Neuronal stem cell (in vitro differentiated cells): ENCODE data around the gene GPSM1.

Experiments used
- DNase-seq: peaks from one replicate; pipeline ENCODE4 v3.0.0-alpha.2; 2013; ENCODE audit warnings: low spot score
- H2AFZ ChIP-seq: one replicate; pipeline ENCODE4 v1.6.1; 2013; ENCODE audit warnings: mild to moderate bottlenecking, low read length, inconsistent platforms
- H2AK5ac ChIP-seq: 2 replicates; pipeline ENCODE4 v1.6.1; 2013; ENCODE audit warnings: low read depth, mild to moderate bottlenecking, inconsistent platforms, low read length, moderate library complexity, mixed read lengths
- H2BK120ac ChIP-seq: 2 replicates; pipeline ENCODE4 v1.6.1; 2013; ENCODE audit warnings: low read depth, mild to moderate bottlenecking, inconsistent platforms, low read length, moderate library complexity, mixed read lengths
- H2BK12ac ChIP-seq: one replicate; pipeline ENCODE4 v1.6.1; 2013; ENCODE audit warnings: low read length, inconsistent platforms
- H2BK15ac ChIP-seq: 2 replicates; pipeline ENCODE4 v1.6.1; 2013; ENCODE audit warnings: mild to moderate bottlenecking, low read length, inconsistent platforms, mixed read lengths
- H2BK5ac ChIP-seq: one replicate; pipeline ENCODE4 v1.6.1; 2013; ENCODE audit warnings: inconsistent platforms, mild to moderate bottlenecking, low read length, moderate library complexity
- H3K14ac ChIP-seq: one replicate; pipeline ENCODE4 v1.6.1; 2013; ENCODE audit warnings: low read length, inconsistent platforms
- H3K18ac ChIP-seq: 2 replicates; pipeline ENCODE4 v1.6.1; 2013; ENCODE audit warnings: low read length, inconsistent platforms
- H3K23ac ChIP-seq: 2 replicates; pipeline ENCODE4 v1.6.1; 2013; ENCODE audit warnings: low read depth, mild to moderate bottlenecking, mixed read lengths, low read length, inconsistent platforms; ENCODE audit not compliant: poor library complexity
- H3K27ac ChIP-seq: replicated peaks from 3 replicates; pipeline ENCODE4 v1.5.1; 2013; ENCODE audit warnings: low read length, inconsistent platforms
- H3K27me3 ChIP-seq, 3 experiments: 2 replicates each; pipeline ENCODE4 v1.6.1; 2013; ENCODE audit warnings: low read length in 3 of 3, mild to moderate bottlenecking in 2 of 3, inconsistent platforms in 1 of 3, low read depth in 1 of 3, mixed read lengths in 1 of 3, moderate library complexity in 1 of 3; ENCODE audit not compliant: control insufficient read depth in 3 of 3, insufficient read depth in 3 of 3
- H3K36me3 ChIP-seq, 2 donors: replicated peaks in 1 of 2; 2 replicates each; pipeline ENCODE4 v1.6.1; 2013; ENCODE audit warnings: low read length in 2 of 2; ENCODE audit not compliant: control insufficient read depth in 2 of 2, insufficient read depth in 2 of 2
- H3K4ac ChIP-seq: 2 replicates; pipeline ENCODE4 v1.6.1; 2013; ENCODE audit warnings: inconsistent platforms, mild to moderate bottlenecking, low read length, moderate library complexity
- H3K4me1 ChIP-seq, 2 donors: 1 replicate in 1 of 2; 2 replicates in 1 of 2; pipeline ENCODE4 v1.6.1; 2013; ENCODE audit warnings: low read length in 2 of 2, low read depth in 1 of 2; ENCODE audit not compliant: control insufficient read depth in 2 of 2, insufficient read depth in 1 of 2
- H3K4me2 ChIP-seq: one replicate; pipeline ENCODE4 v1.6.1; 2013; ENCODE audit warnings: mild to moderate bottlenecking, low read length, inconsistent platforms; ENCODE audit not compliant: insufficient read depth, poor library complexity, severe bottlenecking
- H3K4me3 ChIP-seq, 2 donors: 2 replicates each; pipeline ENCODE4 v1.5.1; 2013; ENCODE audit warnings: low read length in 2 of 2, mild to moderate bottlenecking in 2 of 2, inconsistent platforms in 1 of 2, moderate library complexity in 1 of 2
- H3K79me1 ChIP-seq: one replicate; pipeline ENCODE4 v1.6.1; 2013; ENCODE audit warnings: low read depth, mild to moderate bottlenecking, inconsistent platforms, low read length, moderate library complexity
- H3K9ac ChIP-seq: one replicate; pipeline ENCODE4 v1.6.1; 2013; ENCODE audit warnings: mild to moderate bottlenecking, low read depth, low read length, inconsistent platforms; ENCODE audit not compliant: poor library complexity
- H3K9me3 ChIP-seq, 2 donors: replicated peaks in 1 of 2; 2 replicates each; pipeline versions ENCODE3 to v1.6.1; 2013; ENCODE audit warnings: low read length in 2 of 2, mild to moderate bottlenecking in 2 of 2, inconsistent platforms in 1 of 2, low read depth in 1 of 2, mixed read lengths in 1 of 2, moderate library complexity in 1 of 2; ENCODE audit not compliant: control insufficient read depth in 2 of 2, insufficient read depth in 1 of 2
- H4K8ac ChIP-seq: one replicate; pipeline ENCODE4 v1.6.1; 2013; ENCODE audit warnings: low read depth, mild to moderate bottlenecking, inconsistent platforms, low read length, moderate library complexity
- H4K91ac ChIP-seq: one replicate; pipeline ENCODE4 v1.6.1; 2013; ENCODE audit warnings: low read length, low read depth, mild to moderate bottlenecking, inconsistent platforms; ENCODE audit not compliant: poor library complexity
- WGBS, 2 donors: extraction: QIAGEN DNeasy Blood & Tissue Kit; methylation state at CpG; one replicate each; pipeline ENCODE4 v1.1.7; 2013; ENCODE audit warnings: missing lambda C conversion rate in 2 of 2, mixed read lengths in 1 of 2; ENCODE audit not compliant: insufficient read length in 2 of 2, insufficient replicate concordance in 1 of 2; ENCODE audit errors: extremely low coverage in 2 of 2; 5-methylcytosine and 5-hydroxymethylcytosine counted together

GPSM1 gene

GRCh38 chr9:136366826-136367225 lies 39.5 kb downstream of the GPSM1 start:
- peaks cover 0 to 2% (median 0%) of the 10 kb centered on the region in 3 experiments for H3K27me3 ChIP-seq
- H2AK5ac ChIP-seq = peak overlapping the region; percentile 37
- peak overlapping the region; percentile 80 for H3K23ac ChIP-seq
- peaks cover 0 to 3% of the 10 kb centered on the region in 2 donors for H3K36me3 ChIP-seq
- DNase-seq = no peak
- no peak overlapping the region for H2AFZ ChIP-seq
- H3K4me3 ChIP-seq = no peak overlapping the region
- H2BK15ac ChIP-seq = no peak overlapping the region
- H4K91ac ChIP-seq = no peak overlapping the region
- H3K14ac ChIP-seq = no peak overlapping the region
- peak overlapping the region; percentile 97 for H4K8ac ChIP-seq
- H3K4me2 ChIP-seq = no peak overlapping the region
- peaks cover 0 to 3% of the 10 kb centered on the region in 2 donors for H3K9me3 ChIP-seq
- peak overlapping the region; percentile 73 for H2BK12ac ChIP-seq
- H3K4ac ChIP-seq = no peak overlapping the region
- H3K4me1 ChIP-seq = peaks cover 6 to 7% of the 10 kb centered on the region in 2 donors
- H2BK120ac ChIP-seq = peak overlapping the region; percentile 61
- no peak overlapping the region for H3K27ac ChIP-seq
- H3K18ac ChIP-seq = peak overlapping the region; percentile 38
- no peak overlapping the region for H3K9ac ChIP-seq
- H2BK5ac ChIP-seq = peak overlapping the region; percentile 24
- no CpG with 5 or more reads among the region's 9 CpGs for WGBS, 2 donors
- peaks cover 11% of the 10 kb centered on the region for H3K79me1 ChIP-seq

- Histone ChIP-seq H4K8ac (peak overlapping the region; percentile 97), H2AFZ (no peak overlapping the region), H2BK5ac (peak overlapping the region; percentile 48), H3K9ac (peak overlapping the region; percentile 24), H3K79me1 (peaks cover 7% of the 10 kb centered on the region), H3K9me3 (peaks cover 0 to 3% of the 10 kb centered on the region in 2 donors), H3K14ac (peak overlapping the region; percentile 100), H3K4ac (no peak overlapping the region), H4K91ac (no peak overlapping the region), H3K23ac (peak overlapping the region; percentile 93), H2BK15ac (no peak overlapping the region), H2AK5ac (peak overlapping the region; percentile 63), H3K27ac (no peak overlapping the region), H3K36me3 (peaks cover 0 to 3% of the 10 kb centered on the region in 2 donors), H3K27me3 (peaks cover 0 to 2% (median 0%) of the 10 kb centered on the region in 3 experiments), H2BK120ac (peak overlapping the region; percentile 61), H3K18ac (peak overlapping the region; percentile 76), H3K4me3 (no peak overlapping the region), H3K4me1 (peaks cover 8 to 14% of the 10 kb centered on the region in 2 donors), H2BK12ac (peak overlapping the region; percentile 58), H3K4me2 (no peak overlapping the region)
- DNase-seq = no peak
- WGBS, 2 donors = no CpG with 5 or more reads among the region's 45 CpGs
Observed at GRCh38 chr9:136367296-136368145, 40.2 kb downstream of the GPSM1 start.

DNA sequence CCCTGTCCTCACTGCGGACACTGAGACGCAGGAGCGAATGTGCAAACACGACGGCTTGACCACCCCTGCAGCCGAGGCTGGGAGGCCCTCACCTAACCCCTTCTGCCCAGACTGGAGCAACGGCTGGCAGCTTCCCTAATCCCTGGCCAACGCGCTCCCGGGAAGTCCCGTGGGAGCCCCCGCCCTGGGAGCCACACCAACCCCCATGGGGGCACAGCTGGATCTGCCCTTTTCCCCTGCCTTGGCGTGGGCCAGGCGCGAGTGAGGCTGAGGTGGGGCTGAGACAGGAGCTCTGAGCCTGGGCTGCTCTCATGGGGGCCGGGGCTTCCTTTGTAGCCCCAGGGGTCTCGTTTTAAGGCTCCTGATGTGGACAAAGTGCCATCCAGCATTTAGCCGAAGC lies 40.9 kb downstream of the GPSM1 start:
- Histone ChIP-seq H2AK5ac (peak overlapping the region; percentile 63), H3K9me3 (peaks cover 0 to 3% of the 10 kb centered on the region in 2 donors), H3K27ac (no peak overlapping the region), H3K79me1 (peaks cover 6% of the 10 kb centered on the region), H3K4ac (no peak overlapping the region), H3K4me1 (peaks cover 11 to 18% of the 10 kb centered on the region in 2 donors), H2BK12ac (no peak overlapping the region), H3K14ac (no peak overlapping the region), H3K4me2 (no peak overlapping the region), H2AFZ (no peak overlapping the region), H3K9ac (peak overlapping the region; percentile 50), H3K36me3 (peaks cover 0 to 3% of the 10 kb centered on the region in 2 donors), H4K91ac (no peak overlapping the region), H2BK5ac (no peak overlapping the region), H3K18ac (peak overlapping the region; percentile 71), H4K8ac (no peak overlapping the region), H3K27me3 (peaks cover 0 to 2% (median 0%) of the 10 kb centered on the region in 3 experiments), H2BK120ac (no peak overlapping the region), H2BK15ac (no peak overlapping the region), H3K4me3 (no peak overlapping the region), H3K23ac (peak overlapping the region; percentile 93)
- no peak for DNase-seq
- WGBS, 2 donors = no CpG with 5 or more reads among the region's 18 CpGs

DNA sequence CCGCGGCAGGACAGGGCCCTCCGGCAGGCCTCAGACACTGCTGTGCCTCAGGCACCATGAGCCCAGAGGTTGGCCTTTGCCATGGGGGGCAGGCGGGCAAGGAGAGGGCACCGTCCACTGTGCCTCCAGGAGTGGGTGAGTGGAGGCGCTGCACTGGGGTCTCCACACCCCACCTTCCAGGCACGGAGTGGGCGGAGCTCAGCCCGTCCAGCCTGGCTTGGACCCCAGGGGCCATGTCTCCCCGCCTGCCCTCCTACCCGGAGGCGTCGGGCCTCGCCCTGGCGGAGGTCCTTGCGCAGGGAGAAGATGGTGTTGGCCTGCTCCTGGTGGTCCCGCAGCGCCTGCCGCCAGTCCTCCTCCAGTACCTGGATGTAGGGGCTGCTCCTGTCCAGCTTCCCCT lies 42.7 kb downstream of the GPSM1 start:
- H3K4me1 ChIP-seq = peaks cover 8 to 21% of the 10 kb centered on the region in 2 donors
- H3K27ac ChIP-seq = no peak overlapping the region
- no peak overlapping the region for H3K9ac ChIP-seq
- no peak overlapping the region for H2AFZ ChIP-seq
- WGBS, 2 donors = no CpG with 5 or more reads among the region's 19 CpGs
- no peaks in the 10 kb centered on the region for H3K9me3 ChIP-seq
- no peak overlapping the region for H2BK12ac ChIP-seq
- H3K36me3 ChIP-seq = peaks cover 0 to under 1% of the 10 kb centered on the region in 2 donors
- H3K4me3 ChIP-seq = no peak overlapping the region
- H2BK120ac ChIP-seq = no peak overlapping the region
- DNase-seq = no peak
- peak overlapping the region; percentile 43 for H4K8ac ChIP-seq
- H3K79me1 ChIP-seq = peaks cover 2% of the 10 kb centered on the region
- no peak overlapping the region for H2AK5ac ChIP-seq
- no peaks in the 10 kb centered on the region for H3K27me3 ChIP-seq
- no peak overlapping the region for H2BK15ac ChIP-seq
- peak overlapping the region; percentile 48 for H3K18ac ChIP-seq
- no peak overlapping the region for H3K4ac ChIP-seq
- peak overlapping the region; percentile 21 for H3K14ac ChIP-seq
- H4K91ac ChIP-seq = no peak overlapping the region
- no peak overlapping the region for H3K4me2 ChIP-seq
- no peak overlapping the region for H2BK5ac ChIP-seq
- H3K23ac ChIP-seq = peak overlapping the region; percentile 73
